ENCODE data around the gene ALK.

GRCh38 chr2:29733213-29733612 is 188.2 kb downstream of the ALK start:
- TF ChIP-seq GATA2 (IDR thresholded peaks at IDR 0.05; ENCODE audit: low read depth, low read length) (no peak), GATA3 (IDR thresholded peaks at IDR 0.05; ENCODE audit: low read depth, low read length) (no peak)
